Stimulated activated CD8-positive, alpha-beta memory T cell treated with anti-CD3 and anti-CD28 coated beads, Interleukin-4, amount 100 ng/mL, for 4 hours (primary cell): Measurements from ENCODE around the gene OFD1.
"Not testable (repeated sequence)": the region's sequence is repeated elsewhere in the genome, so short reads cannot be mapped to it uniquely, and the experiment has no call there.

Experiments used
- DNase-seq, 2 donors: peaks; one replicate each; pipeline ENCODE4 v3.0.0-alpha.2; 2020; ENCODE audit warnings: low read depth in 2 of 2, low spot score in 1 of 2

OFD1 gene

GRCh38 chrX:13703135-13703534 is 31.4 kb upstream of the OFD1 start:
- DNase-seq = no peak

- no peak for DNase-seq
Measured at GRCh38 chrX:13703589-13703988, 31.0 kb upstream of the OFD1 start.

- DNase-seq = no peak
Measured at GRCh38 chrX:13711141-13711540, 23.4 kb upstream of the OFD1 start.

GRCh38 chrX:13716455-13716854 is 18.1 kb upstream of the OFD1 start:
- no peak for DNase-seq

- no peak for DNase-seq
Measured at GRCh38 chrX:13716905-13717304, 17.6 kb upstream of the OFD1 start.

GRCh38 chrX:13717700-13718472 is 16.7 kb upstream of the OFD1 start:
- no peak for DNase-seq

GRCh38 chrX:13719192-13719856 is 15.2 kb upstream of the OFD1 start:
- no peak for DNase-seq

- DNase-seq = no peak
Measured at GRCh38 chrX:13721371-13721770, 13.2 kb upstream of the OFD1 start.

- DNase-seq = no peak
Measured at GRCh38 chrX:13721819-13722519, 12.6 kb upstream of the OFD1 start.

GRCh38 chrX:13724878-13725277 is 9.7 kb upstream of the OFD1 start:
- DNase-seq = not testable (repeated sequence)

GRCh38 chrX:13726583-13726982 is 8.0 kb upstream of the OFD1 start:
- DNase-seq = not testable (repeated sequence)

GRCh38 chrX:13730523-13730922 is 4.0 kb upstream of the OFD1 start:
- DNase-seq = not testable (repeated sequence)

GRCh38 chrX:13732246-13733067 is 2.1 kb upstream of the OFD1 start:
- no peak for DNase-seq

- no peak for DNase-seq
Measured at GRCh38 chrX:13733506-13733905, 1.0 kb upstream of the OFD1 start.

- no peak for DNase-seq
Measured at GRCh38 chrX:13741695-13742094, 7.1 kb downstream of the OFD1 start.

- no peak for DNase-seq
Measured at GRCh38 chrX:13742397-13743176, 8.0 kb downstream of the OFD1 start.

GRCh38 chrX:13747836-13748235 is 13.3 kb downstream of the OFD1 start:
- DNase-seq = no peak

GRCh38 chrX:13748486-13748885 is 13.9 kb downstream of the OFD1 start:
- no peak for DNase-seq

GRCh38 chrX:13750204-13750603 is 15.7 kb downstream of the OFD1 start:
- no peak for DNase-seq

- DNase-seq = no peak
Measured at GRCh38 chrX:13750812-13751211, 16.3 kb downstream of the OFD1 start.
